HEK293 (cell line): ENCODE measurements around the gene PKN3.

Experiments used
- CTCF ChIA-PET: fragments of 350-600 bp; formaldehyde crosslinking; extraction: SDS; loops from one replicate; lab custom pipeline; 2021; ENCODE audit warnings: antibody characterized with exemption; lab: Yijun Ruan, JAX
- POLR2A ChIA-PET: fragments of 300-600 bp; formaldehyde crosslinking; extraction: SDS; loops from one replicate; lab custom pipeline; 2020; ENCODE audit warnings: antibody characterized with exemption, inconsistent platforms; lab: Yijun Ruan, JAX
- H3K27ac ChIP-seq: fragments of 200-500 bp; sonication (Bioruptor generic); 2 replicates; pipeline ENCODE4 v1.5.1; 2014; ENCODE audit warnings: low read depth, low read length, control low read depth, inconsistent platforms; ENCODE audit errors: extremely low read depth
- H3K36me3 ChIP-seq, 2 experiments: fragments of 200-500 bp in 1 of 2; sonication (Bioruptor generic) in 1 of 2; 1 replicate in 1 of 2; 2 replicates in 1 of 2; pipeline ENCODE4 v1.5.1; 2014 to 2017; ENCODE audit warnings: inconsistent platforms in 2 of 2, low read length in 2 of 2; ENCODE audit not compliant: control insufficient read depth in 2 of 2, insufficient read depth in 1 of 2
- H3K4me1 ChIP-seq: fragments of 200-500 bp; sonication (Bioruptor generic); 2 replicates; pipeline ENCODE4 v1.5.1; 2014; ENCODE audit warnings: mild to moderate bottlenecking, low read length, inconsistent platforms; ENCODE audit not compliant: control insufficient read depth, insufficient read depth
- H3K4me3 ChIP-seq: 2 replicates; pipeline ENCODE4 v1.5.1; 2011; ENCODE audit warnings: low read depth, mild to moderate bottlenecking, control low read depth, low read length, moderate library complexity
- H3K9me3 ChIP-seq: fragments of 200-500 bp; sonication (Bioruptor generic); 2 replicates; pipeline ENCODE4 v1.5.1; 2014; ENCODE audit warnings: low read depth, low read length, inconsistent platforms; ENCODE audit not compliant: control insufficient read depth, insufficient read depth
- GFI1B ChIP-seq: fragments of 450-650 bp; formaldehyde crosslinking; IDR thresholded peaks from 2 replicates; pipeline ENCODE4 v1.5.1; 2016; ENCODE audit warnings: missing biosample characterization, missing genetic modification characterization
- IKZF3 ChIP-seq: fragments of 450-650 bp; IDR thresholded peaks from 2 replicates; pipeline ENCODE4 v1.5.0; 2018; ENCODE audit warnings: missing biosample characterization, mild to moderate bottlenecking, missing genetic modification characterization, moderate library complexity
- KLF17 ChIP-seq: fragments of 450-650 bp; formaldehyde crosslinking; IDR thresholded peaks from 2 replicates; pipeline ENCODE4 v1.5.1; 2016; ENCODE audit warnings: missing biosample characterization, missing genetic modification characterization
- OSR2 ChIP-seq: fragments of 450-650 bp; formaldehyde crosslinking; IDR thresholded peaks from 2 replicates; pipeline ENCODE4 v1.5.1; 2016; ENCODE audit warnings: missing biosample characterization, missing genetic modification characterization
- WT1 ChIP-seq: fragments of 450-650 bp; formaldehyde crosslinking; IDR thresholded peaks from 2 replicates; pipeline ENCODE4 v1.5.1; 2016; ENCODE audit warnings: missing biosample characterization, missing genetic modification characterization
- YY1 ChIP-seq: fragments of 450-650 bp; formaldehyde crosslinking; IDR thresholded peaks from 2 replicates; pipeline ENCODE4 v1.5.1; 2018; ENCODE audit warnings: missing biosample characterization, missing genetic modification characterization
- YY2 ChIP-seq: fragments of 450-650 bp; formaldehyde crosslinking; IDR thresholded peaks from 2 replicates; pipeline ENCODE4 v1.5.1; 2016; ENCODE audit warnings: missing biosample characterization, missing genetic modification characterization
- ZBTB8A ChIP-seq: fragments of 450-650 bp; formaldehyde crosslinking; IDR thresholded peaks from 2 replicates; pipeline ENCODE4 v1.5.1; 2016; ENCODE audit warnings: missing biosample characterization, missing genetic modification characterization
- ZFP69B ChIP-seq: fragments of 450-650 bp; formaldehyde crosslinking; IDR thresholded peaks from 2 replicates; pipeline ENCODE4 v1.5.1; 2016; ENCODE audit warnings: missing biosample characterization, missing genetic modification characterization
- ZNF155 ChIP-seq: fragments of 450-650 bp; formaldehyde crosslinking; IDR thresholded peaks from 2 replicates; pipeline ENCODE4 v1.5.1; 2016; ENCODE audit warnings: missing biosample characterization, missing genetic modification characterization
- ZNF169 ChIP-seq: fragments of 450-650 bp; formaldehyde crosslinking; IDR thresholded peaks from 2 replicates; pipeline ENCODE4 v1.5.1; 2016; ENCODE audit warnings: missing biosample characterization, missing genetic modification characterization
- ZNF19 ChIP-seq: fragments of 450-650 bp; formaldehyde crosslinking; IDR thresholded peaks from 2 replicates; pipeline ENCODE4; 2016; ENCODE audit warnings: missing biosample characterization, missing genetic modification characterization, low read depth
- ZNF214 ChIP-seq: fragments of 450-650 bp; formaldehyde crosslinking; IDR thresholded peaks from 2 replicates; pipeline ENCODE4 v1.5.1; 2017; ENCODE audit warnings: missing biosample characterization, mild to moderate bottlenecking, missing genetic modification characterization, borderline replicate concordance
- ZNF24 ChIP-seq: fragments of 450-650 bp; formaldehyde crosslinking; IDR thresholded peaks from 2 replicates; pipeline ENCODE4 v1.5.1; 2016; ENCODE audit warnings: missing biosample characterization, missing genetic modification characterization
- ZNF324 ChIP-seq: fragments of 450-650 bp; formaldehyde crosslinking; IDR thresholded peaks from 2 replicates; pipeline ENCODE4 v1.5.1; 2016; ENCODE audit warnings: missing biosample characterization, missing genetic modification characterization
- ZNF335 ChIP-seq: fragments of 450-650 bp; formaldehyde crosslinking; conservative IDR thresholded peaks from 2 replicates; pipeline ENCODE4 v1.5.1; 2016; ENCODE audit warnings: missing biosample characterization, missing genetic modification characterization
- ZNF341 ChIP-seq: fragments of 450-650 bp; formaldehyde crosslinking; IDR thresholded peaks from 2 replicates; pipeline ENCODE4; 2016; ENCODE audit warnings: low read depth, missing biosample characterization, missing genetic modification characterization
- ZNF350 ChIP-seq: fragments of 450-650 bp; formaldehyde crosslinking; IDR thresholded peaks from 2 replicates; pipeline ENCODE4 v1.5.0; 2017; ENCODE audit warnings: missing biosample characterization, mild to moderate bottlenecking, missing genetic modification characterization
- ZNF354C ChIP-seq: fragments of 450-650 bp; formaldehyde crosslinking; IDR thresholded peaks from 2 replicates; pipeline ENCODE4 v1.5.1; 2016; ENCODE audit warnings: missing biosample characterization, missing genetic modification characterization, low read depth, borderline replicate concordance
- ZNF404 ChIP-seq: fragments of 450-650 bp; formaldehyde crosslinking; IDR thresholded peaks from 2 replicates; pipeline ENCODE4 v1.5.1; 2017; ENCODE audit warnings: missing biosample characterization, missing genetic modification characterization
- ZNF423 ChIP-seq: fragments of 450-650 bp; formaldehyde crosslinking; IDR thresholded peaks from 2 replicates; pipeline ENCODE4 v1.5.1; 2016; ENCODE audit warnings: missing biosample characterization, missing genetic modification characterization
- ZNF48 ChIP-seq: fragments of 450-650 bp; formaldehyde crosslinking; IDR thresholded peaks from 2 replicates; pipeline ENCODE4 v1.5.1; 2016; ENCODE audit warnings: missing biosample characterization, missing genetic modification characterization
- ZNF600 ChIP-seq: fragments of 450-650 bp; formaldehyde crosslinking; IDR thresholded peaks from 2 replicates; pipeline ENCODE4 v1.5.1; 2016; ENCODE audit warnings: missing biosample characterization, missing genetic modification characterization
- ZNF785 ChIP-seq: fragments of 450-650 bp; formaldehyde crosslinking; IDR thresholded peaks from 2 replicates; pipeline ENCODE4 v1.5.1; 2016; ENCODE audit warnings: missing biosample characterization, missing genetic modification characterization
- TF ChIP-seq, protein P1 (sequence below): fragments of 450-650 bp; formaldehyde crosslinking; IDR thresholded peaks from 2 replicates; pipeline ENCODE4 v1.5.0; 2017; ENCODE audit warnings: missing biosample characterization, missing genetic modification characterization, borderline replicate concordance
- TF ChIP-seq, protein P2 (sequence below): fragments of 450-650 bp; formaldehyde crosslinking; conservative IDR thresholded peaks from 2 replicates; pipeline ENCODE4 v1.5.1; 2016; ENCODE audit warnings: low read depth, missing biosample characterization, missing genetic modification characterization
- TF ChIP-seq, protein P3 (sequence below): fragments of 450-650 bp; formaldehyde crosslinking; IDR thresholded peaks from 2 replicates; pipeline ENCODE4 v1.5.1; 2017; ENCODE audit warnings: missing biosample characterization, missing genetic modification characterization
- TF ChIP-seq, protein P4 (sequence below): fragments of 450-650 bp; formaldehyde crosslinking; IDR thresholded peaks from 2 replicates; pipeline ENCODE4 v1.5.1; 2016; ENCODE audit warnings: missing biosample characterization, missing genetic modification characterization

The PKN3 gene

GRCh38 chr9:128702949-128703615, 779 bp downstream of the PKN3 start:
- CTCF ChIA-PET: interaction anchor here (1.3 to 1.4 kb wide), 2 partner anchors 12 to 68 kb away, joined by 3 read pairs; no protein-coding TSS in a partner anchor
- Histone ChIP-seq H3K4me3 (peak overlapping the region; percentile 79), H3K27ac (peak overlapping the region; percentile 80), H3K9me3 (no peaks in the 10 kb centered on the region), H3K4me1 (no peaks in the 10 kb centered on the region), H3K36me3 (peaks cover 0 to 27% of the 10 kb centered on the region in 2 experiments; a peak in 2 of 3 replicates)
- POLR2A ChIA-PET: interaction anchor here (0.6 to 3.7 kb wide), 2 partner anchors 21 to 83 kb away, joined by 3 to 22 read pairs; partner anchors contain the start of gene ZDHHC12
- TF ChIP-seq ZBTB8A (peak; percentile 52), ZNF24 (0 out of 2 replicates have a peak, but pooled peaks have one; percentile 54), ZFP69B (tag by site-specific recombination) (peak; percentile 69), ZNF354C (tag by site-specific recombination) (no peak), ZNF169 (no peak), ZNF324 (tag by site-specific recombination) (peak; percentile 63; the same call in 1 of the 2 replicates), OSR2 (tag by site-specific recombination) (0 out of 2 replicates have a peak, but pooled peaks have one; percentile 22), ZNF341 (tag by site-specific recombination) (peak; percentile 55; the same call in 1 of the 2 replicates), WT1 (peak; percentile 64; the same call in 1 of the 2 replicates), ZNF423 (tag by site-specific recombination) (peak; percentile 87), ZNF600 (peak; percentile 94), GFI1B (no peak), YY1 (peak; percentile 33; the same call in 1 of the 2 replicates), ZNF19 (no peak), ZNF214 (tag by site-specific recombination) (no peak), ZNF404 (tag by site-specific recombination) (no peak), IKZF3 (tag by site-specific recombination) (peak; percentile 82), YY2 (0 out of 2 replicates have a peak, but pooled peaks have one; percentile 11), ZNF350 (tag by site-specific recombination) (no peak), ZNF335 (tag by site-specific recombination) (peak; percentile 53), ZNF155 (tag by site-specific recombination) (no peak), KLF17 (tag by site-specific recombination) (peak; percentile 82), ZNF48 (tag by site-specific recombination) (no peak), ZNF785 (tag by site-specific recombination) (peak; percentile 34; the same call in 1 of the 2 replicates)
- TF ChIP-seq, protein P1, sequence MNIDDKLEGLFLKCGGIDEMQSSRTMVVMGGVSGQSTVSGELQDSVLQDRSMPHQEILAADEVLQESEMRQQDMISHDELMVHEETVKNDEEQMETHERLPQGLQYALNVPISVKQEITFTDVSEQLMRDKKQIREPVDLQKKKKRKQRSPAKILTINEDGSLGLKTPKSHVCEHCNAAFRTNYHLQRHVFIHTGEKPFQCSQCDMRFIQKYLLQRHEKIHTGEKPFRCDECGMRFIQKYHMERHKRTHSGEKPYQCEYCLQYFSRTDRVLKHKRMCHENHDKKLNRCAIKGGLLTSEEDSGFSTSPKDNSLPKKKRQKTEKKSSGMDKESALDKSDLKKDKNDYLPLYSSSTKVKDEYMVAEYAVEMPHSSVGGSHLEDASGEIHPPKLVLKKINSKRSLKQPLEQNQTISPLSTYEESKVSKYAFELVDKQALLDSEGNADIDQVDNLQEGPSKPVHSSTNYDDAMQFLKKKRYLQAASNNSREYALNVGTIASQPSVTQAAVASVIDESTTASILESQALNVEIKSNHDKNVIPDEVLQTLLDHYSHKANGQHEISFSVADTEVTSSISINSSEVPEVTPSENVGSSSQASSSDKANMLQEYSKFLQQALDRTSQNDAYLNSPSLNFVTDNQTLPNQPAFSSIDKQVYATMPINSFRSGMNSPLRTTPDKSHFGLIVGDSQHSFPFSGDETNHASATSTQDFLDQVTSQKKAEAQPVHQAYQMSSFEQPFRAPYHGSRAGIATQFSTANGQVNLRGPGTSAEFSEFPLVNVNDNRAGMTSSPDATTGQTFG: no peak
- TF ChIP-seq, protein P2, sequence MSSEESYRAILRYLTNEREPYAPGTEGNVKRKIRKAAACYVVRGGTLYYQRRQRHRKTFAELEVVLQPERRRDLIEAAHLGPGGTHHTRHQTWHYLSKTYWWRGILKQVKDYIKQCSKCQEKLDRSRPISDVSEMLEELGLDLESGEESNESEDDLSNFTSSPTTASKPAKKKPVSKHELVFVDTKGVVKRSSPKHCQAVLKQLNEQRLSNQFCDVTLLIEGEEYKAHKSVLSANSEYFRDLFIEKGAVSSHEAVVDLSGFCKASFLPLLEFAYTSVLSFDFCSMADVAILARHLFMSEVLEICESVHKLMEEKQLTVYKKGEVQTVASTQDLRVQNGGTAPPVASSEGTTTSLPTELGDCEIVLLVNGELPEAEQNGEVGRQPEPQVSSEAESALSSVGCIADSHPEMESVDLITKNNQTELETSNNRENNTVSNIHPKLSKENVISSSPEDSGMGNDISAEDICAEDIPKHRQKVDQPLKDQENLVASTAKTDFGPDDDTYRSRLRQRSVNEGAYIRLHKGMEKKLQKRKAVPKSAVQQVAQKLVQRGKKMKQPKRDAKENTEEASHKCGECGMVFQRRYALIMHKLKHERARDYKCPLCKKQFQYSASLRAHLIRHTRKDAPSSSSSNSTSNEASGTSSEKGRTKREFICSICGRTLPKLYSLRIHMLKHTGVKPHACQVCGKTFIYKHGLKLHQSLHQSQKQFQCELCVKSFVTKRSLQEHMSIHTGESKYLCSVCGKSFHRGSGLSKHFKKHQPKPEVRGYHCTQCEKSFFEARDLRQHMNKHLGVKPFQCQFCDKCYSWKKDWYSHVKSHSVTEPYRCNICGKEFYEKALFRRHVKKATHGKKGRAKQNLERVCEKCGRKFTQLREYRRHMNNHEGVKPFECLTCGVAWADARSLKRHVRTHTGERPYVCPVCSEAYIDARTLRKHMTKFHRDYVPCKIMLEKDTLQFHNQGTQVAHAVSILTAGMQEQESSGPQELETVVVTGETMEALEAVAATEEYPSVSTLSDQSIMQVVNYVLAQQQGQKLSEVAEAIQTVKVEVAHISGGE (tag by site-specific recombination): peak; percentile 89
- TF ChIP-seq, protein P3, sequence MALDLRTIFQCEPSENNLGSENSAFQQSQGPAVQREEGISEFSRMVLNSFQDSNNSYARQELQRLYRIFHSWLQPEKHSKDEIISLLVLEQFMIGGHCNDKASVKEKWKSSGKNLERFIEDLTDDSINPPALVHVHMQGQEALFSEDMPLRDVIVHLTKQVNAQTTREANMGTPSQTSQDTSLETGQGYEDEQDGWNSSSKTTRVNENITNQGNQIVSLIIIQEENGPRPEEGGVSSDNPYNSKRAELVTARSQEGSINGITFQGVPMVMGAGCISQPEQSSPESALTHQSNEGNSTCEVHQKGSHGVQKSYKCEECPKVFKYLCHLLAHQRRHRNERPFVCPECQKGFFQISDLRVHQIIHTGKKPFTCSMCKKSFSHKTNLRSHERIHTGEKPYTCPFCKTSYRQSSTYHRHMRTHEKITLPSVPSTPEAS (tag by site-specific recombination): peak; percentile 40; the same call in 1 of the 2 replicates
- TF ChIP-seq, protein P4, sequence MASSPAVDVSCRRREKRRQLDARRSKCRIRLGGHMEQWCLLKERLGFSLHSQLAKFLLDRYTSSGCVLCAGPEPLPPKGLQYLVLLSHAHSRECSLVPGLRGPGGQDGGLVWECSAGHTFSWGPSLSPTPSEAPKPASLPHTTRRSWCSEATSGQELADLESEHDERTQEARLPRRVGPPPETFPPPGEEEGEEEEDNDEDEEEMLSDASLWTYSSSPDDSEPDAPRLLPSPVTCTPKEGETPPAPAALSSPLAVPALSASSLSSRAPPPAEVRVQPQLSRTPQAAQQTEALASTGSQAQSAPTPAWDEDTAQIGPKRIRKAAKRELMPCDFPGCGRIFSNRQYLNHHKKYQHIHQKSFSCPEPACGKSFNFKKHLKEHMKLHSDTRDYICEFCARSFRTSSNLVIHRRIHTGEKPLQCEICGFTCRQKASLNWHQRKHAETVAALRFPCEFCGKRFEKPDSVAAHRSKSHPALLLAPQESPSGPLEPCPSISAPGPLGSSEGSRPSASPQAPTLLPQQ (tag by site-specific recombination): peak; percentile 91
